ENCODE measurements around the gene GAST.
A peak's percentile ranks its signal among the peaks of the same experiment; 100 is the strongest.
"Not testable (repeated sequence)": the region's sequence is repeated elsewhere in the genome, so short reads cannot be mapped to it uniquely, and the experiment has no call there.

GAST gene

GRCh38 chr17:41711669-41712400, at the start of gene GAST:
GAST (plus strand) TSS chr17:41712331; CDS start chr17:41715437, 3,106 bp downstream.
- no peak for DNase-seq

DNA sequence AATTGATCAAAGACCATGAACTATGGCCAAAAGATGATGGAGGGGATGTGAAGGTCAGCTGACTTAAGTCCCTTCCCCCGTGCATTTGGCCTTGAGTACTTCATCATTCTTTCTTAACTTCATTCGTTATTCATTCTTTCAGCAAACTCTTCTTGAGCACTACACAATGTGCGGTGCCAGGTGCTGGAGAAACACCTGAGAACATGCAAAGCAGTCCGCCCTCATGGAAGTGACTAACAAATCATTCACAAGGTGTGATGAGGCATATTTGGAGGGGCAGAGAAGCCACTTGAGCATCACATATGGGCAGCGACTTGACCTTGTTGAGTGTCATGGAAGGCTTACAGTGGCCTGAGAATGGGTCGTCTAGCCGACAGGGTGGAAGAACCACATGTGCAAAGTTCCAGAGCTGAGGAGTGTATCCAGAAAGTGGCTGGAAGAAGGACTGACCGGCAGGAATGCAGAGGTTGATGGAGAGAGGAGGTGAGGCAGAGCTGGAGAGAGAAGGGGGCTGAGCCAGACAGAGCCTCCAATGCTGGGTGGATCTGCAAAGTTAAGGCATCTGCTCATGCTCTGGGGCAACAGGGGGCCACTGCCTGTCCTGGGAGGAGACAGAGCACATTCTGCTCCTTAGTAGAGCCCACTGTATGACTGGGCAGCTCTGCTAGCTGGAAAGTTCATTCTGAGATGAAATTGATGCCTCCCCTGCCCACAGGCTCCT, 48.5 kb upstream of the GAST start:
- no peak for DNase-seq

DNA sequence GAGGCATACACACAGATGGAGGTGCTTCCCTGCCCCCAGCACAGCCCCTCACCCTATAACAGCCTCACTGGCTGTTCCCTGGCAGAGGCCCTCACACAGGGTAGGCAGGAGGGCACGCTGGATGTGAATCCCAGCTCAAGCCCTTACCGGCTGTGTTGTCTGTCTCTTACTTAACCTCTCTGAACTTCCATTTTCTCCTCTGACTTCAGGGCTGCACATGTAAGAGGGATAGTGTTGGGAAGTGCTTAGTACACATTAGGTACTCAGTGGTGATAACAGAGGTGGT, 48.0 kb upstream of the GAST start:
- DNase-seq, result no peak

GRCh38 chr17:41664587-41665565, 47.3 kb upstream of the GAST start:
- no peak for DNase-seq

DNA sequence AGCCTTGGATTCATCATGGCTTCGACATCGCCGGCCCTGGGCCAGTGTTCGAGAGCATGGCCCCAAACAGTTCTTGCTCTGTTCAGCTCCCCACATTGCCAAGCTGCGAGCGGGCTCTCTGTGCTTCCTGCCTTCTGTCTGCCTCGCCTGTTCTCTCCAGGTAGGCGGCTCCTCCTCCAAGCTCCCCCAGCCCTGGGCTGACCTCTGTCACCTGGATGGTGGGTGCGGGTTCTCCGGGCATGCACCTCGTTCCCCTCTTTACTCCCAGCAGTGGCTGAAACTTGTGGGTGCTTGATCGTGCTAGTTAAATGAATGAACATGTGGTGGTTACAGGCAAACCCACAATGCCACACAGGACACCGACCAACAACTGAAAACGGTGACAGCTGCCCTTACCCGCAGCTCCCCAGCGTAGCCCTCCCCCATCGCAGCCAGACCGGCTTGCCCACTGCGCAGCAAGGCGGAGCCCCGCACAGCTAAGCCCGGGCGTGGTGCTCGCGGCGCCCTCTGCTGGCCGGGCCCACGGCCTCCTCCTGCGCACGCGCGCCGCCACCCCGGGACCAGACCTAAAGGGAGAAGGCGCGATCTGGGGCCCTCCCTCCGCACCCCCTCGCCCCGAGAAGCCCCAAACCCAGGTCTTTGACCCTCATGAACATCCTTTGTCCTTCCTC, 46.4 kb upstream of the GAST start:
- peak; percentile 84 to 91 for DNase-seq

- DNase-seq, result peak; percentile 54 to 74
These were observed 45.9 kb upstream of the GAST start for GRCh38 chr17:41666237-41666641.

- DNase-seq, result peak; percentile 83 to 85
These were observed 45.3 kb upstream of the GAST start for GRCh38 chr17:41666708-41667279.

DNA sequence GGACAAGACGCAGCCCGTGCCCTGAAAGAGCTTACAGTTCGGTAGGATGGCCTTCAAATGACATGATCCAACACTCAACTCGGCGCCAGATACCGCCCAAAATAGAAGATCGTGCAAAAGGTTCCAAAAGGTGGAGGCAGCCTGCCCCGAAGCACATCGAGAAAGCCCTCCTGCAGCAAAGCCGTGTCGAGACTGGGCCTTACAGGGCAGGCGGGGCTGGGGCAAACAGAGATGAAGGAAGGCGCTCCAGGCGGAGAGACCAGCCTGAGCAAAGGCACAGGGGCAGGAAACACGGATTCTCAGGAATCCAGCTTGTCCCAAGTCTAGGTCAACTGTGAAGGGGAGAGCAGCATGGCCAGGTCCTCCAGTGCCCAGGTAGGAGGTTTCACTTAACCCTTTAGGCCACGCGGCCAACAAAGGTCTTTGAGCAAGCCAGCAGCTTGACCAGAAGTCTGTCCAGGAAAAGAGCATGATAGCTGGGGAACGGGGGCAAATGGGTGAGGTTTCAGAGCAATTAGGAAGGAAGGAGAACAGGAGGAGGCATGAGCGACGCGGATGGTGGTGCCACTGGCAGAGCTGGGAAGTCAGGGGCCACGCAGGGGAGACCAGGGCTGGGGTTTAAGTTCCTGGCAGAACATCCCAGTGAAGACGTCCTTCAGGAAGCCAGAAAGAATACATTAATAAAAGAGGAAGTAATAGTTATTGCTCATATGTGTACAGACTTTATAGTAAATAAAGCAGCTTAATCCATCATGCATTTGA, 44.7 kb upstream of the GAST start:
- DNase-seq, result no peak

DNA sequence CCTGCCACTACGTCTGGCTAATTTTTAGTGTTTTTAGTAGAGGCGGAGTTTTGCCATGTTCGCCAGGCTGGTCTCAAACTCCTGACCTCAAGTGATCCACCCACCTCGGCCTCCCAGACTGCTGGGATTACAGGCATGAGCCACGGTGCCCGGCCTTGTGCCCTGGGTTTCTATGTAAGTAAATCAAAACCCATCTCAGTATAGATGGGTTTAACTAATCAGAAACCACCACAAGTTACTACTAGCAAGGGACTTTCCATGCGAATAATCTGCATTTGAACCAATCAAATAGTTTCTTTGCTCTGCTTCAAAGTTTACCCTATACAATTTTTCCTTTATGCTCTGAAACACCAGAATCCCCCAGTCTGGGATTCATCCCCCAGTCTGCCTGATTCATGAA, 40.0 kb upstream of the GAST start:
- DNase-seq, result no peak

GRCh38 chr17:41675157-41676057, 36.7 kb upstream of the GAST start:
- not testable (repeated sequence) for DNase-seq

DNA sequence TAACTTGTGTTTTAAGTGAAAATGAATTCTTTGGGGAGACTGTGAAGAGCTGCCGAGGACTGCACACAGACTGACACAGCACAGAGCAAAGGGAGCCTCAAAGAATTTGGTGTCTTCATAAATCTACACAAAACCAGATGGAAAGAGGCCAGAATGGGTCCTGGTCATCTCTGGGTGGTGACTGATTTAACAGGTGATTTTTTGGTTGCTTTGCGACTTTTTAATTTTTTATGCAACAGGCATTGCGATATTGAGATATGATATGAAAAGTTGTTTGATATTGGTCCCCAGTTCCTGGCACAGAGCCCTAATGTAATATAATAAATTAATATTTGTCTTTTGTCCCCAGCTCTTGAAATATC, 36.1 kb upstream of the GAST start:
- no peak for DNase-seq

DNA sequence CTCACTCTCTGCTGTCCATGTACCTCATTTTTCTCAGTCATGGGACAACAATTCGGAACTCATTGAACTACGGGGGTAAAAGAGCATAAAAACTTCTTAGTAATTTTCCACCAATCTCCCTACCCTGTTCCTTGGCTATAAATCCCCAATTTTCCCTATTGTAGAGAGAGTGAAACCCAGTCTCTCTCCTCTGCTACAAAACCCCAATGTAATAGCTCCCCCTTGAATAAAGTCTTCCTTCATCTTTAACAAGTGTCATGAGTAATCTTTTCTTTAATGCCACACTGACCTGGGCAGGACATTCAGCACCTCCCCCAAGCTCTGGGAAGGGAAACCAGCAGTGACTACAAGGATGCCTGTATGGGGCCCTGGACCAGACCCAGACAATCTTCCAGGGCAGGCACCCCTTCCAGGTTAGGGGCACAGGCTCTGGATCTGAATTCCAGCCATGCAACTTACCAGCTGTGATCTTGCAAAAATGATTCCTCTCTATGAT, 33.7 kb upstream of the GAST start:
- no peak for DNase-seq

GRCh38 chr17:41678907-41679739, 33.0 kb upstream of the GAST start:
- peak in 1 of 2 experiments; percentile 60 for DNase-seq

- DNase-seq, result no peak
These were observed 32.2 kb upstream of the GAST start for GRCh38 chr17:41679740-41680425.

- DNase-seq, result no peak
These were observed 31.6 kb upstream of the GAST start for GRCh38 chr17:41680426-41681040.

GRCh38 chr17:41681776-41682175, 30.4 kb upstream of the GAST start:
- no peak for DNase-seq

DNA sequence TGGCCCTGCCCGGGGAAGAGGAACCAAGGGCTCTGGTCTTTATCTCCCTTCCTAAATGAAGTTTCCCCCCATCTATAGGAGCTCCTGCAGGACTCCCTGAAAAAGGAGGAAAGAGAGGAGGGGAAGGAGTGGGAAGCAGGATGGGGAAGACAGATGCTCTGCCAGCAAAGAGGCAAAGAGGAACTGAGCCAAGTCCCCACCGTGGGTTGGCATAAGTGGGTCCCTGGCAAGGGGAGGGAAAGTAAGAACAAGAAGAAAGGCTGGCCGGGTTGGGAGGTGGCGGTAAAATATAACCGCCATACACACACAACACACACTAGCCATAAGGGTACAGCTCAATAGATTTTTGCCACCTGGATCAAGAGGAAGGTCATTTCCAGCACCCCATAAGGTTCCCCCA, 29.5 kb upstream of the GAST start:
- DNase-seq, result no peak

DNA sequence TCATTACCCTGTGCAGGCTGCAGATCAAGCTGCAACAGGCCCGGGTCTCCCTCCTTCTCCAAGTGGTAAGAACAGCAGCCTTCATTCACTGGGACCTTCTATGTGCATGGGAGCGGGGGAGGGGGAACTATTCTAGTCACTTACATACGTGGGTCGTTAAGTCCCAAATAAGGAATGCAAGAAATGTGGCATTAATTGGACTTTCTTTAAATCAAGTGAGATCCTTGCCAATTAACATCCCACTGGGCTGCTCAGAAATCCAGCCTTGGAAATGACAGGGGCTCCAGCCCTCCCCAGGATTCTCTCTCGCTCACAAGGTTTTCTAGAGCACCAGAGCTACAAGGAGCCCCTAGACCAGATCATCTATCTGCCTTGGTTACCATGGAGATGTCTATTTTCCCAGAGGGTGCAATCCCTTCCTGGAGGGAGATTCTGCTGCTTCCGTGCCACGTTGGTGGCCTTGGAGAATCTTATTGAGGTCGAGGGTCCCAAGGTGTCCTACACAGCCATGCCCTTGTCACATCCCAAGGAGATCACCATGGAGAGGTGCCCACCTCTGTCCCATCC, 28.6 kb upstream of the GAST start:
- DNase-seq, result no peak

Measured in stimulated activated CD4-positive, alpha-beta T cell treated with anti-CD3 and anti-CD28 coated beads, Interleukin-4, amount 100 ng/mL, for 4 hours (primary cell).